Fibroblast of lung (primary cell): ENCODE measurements around the gene SCAMP5.

Experiments used
- CTCF ChIP-seq, 2 donors: IDR thresholded peaks in 1 of 2; conservative IDR thresholded peaks in 1 of 2; 1 replicate in 1 of 2; 2 replicates in 1 of 2; pipeline ENCODE4 v1.5.1; 2011 to 2012; ENCODE audit warnings: low read length in 2 of 2, control low read depth in 1 of 2, inconsistent platforms in 1 of 2, low read depth in 1 of 2, mild to moderate bottlenecking in 1 of 2
- EZH2 ChIP-seq: IDR thresholded peaks from 2 replicates; pipeline ENCODE4 v1.5.1; 2012; ENCODE audit warnings: low read length, control low read depth, mild to moderate bottlenecking; ENCODE audit errors: missing control alignments

DNA sequence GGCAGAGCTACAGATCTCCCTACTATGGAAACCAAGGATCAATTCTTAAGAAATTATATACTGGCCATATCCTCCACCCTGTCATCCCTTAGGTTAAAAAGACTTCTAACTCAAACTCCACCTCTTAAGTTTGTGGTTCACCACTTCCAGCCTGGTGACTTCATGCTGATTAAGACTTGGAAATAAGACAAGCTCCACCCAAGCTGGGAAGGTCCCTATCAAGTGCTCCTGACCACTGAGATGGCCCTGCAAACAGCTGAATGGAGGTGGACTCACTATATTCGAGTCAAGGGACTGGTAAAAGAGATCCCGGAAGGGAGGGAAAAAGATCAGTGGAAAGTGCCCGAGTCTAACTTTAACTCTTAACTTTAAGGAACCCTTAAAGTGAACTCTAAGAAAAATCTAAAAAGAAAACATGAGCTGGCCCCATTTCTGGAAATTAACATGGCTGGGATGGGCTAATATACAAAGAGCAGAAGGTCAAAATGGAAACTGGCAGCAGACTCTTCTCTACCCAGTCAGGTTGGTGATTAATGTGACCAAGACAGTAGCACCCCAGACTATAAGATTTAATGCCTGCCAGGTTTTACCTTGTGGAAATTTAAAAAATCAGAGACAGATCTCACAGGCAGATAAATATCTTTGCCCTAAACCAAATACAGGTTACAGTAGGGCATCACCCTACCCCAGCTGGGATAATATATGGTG is 71.9 kb downstream of the SCAMP5 start:
- TF ChIP-seq EZH2 = no peak
- TF ChIP-seq CTCF (conservative IDR thresholded peaks at IDR 0.05 in 1 of 2, IDR thresholded peaks at IDR 0.05 in 1 of 2; ENCODE audit: low read depth in 1 of 2, low read length in 2 of 2) = no peak
